Measurements from ENCODE around the gene CAMK1D.
A peak's percentile ranks its signal among the peaks of the same experiment; 100 is the strongest.

The CAMK1D gene

GRCh38 chr10:12726971-12727831, 377.9 kb downstream of the CAMK1D start:
- Histone ChIP-seq H3K4me2 (ENCODE audit: insufficient read depth, low read length) (no peak overlapping the region), H3K4me1 (ENCODE audit: insufficient read depth, low read length) (no peaks in the 10 kb centered on the region), H3K27me3 (ENCODE audit: insufficient read depth, low read length, poor library complexity) (no peaks in the 10 kb centered on the region), H4K20me1 (ENCODE audit: insufficient read depth, low read length) (peaks cover 3% of the 10 kb centered on the region; the same call in 1 of the 2 replicates), H3K4me3 (ENCODE audit: low read depth in 1 of 2, low read length in 2 of 2) (no peak overlapping the region), H3K79me2 (ENCODE audit: insufficient read depth, low read length) (no peaks in the 10 kb centered on the region), H3K27ac (ENCODE audit: low read length) (no peak overlapping the region), H3K9ac (ENCODE audit: low read depth, low read length) (no peak overlapping the region), H3K9me3 (ENCODE audit: insufficient read depth, low read length, severe bottlenecking) (no peaks in the 10 kb centered on the region), H3K36me3 (ENCODE audit: insufficient read depth, low read length) (no peaks in the 10 kb centered on the region), H2AFZ (ENCODE audit: low read depth, low read length) (no peak overlapping the region)
- ATAC-seq (ENCODE audit: insufficient read depth, low read depth) (0 out of 3 replicates have a peak, but pooled peaks have one; percentile 24), DNase-seq (no peak)
- TF ChIP-seq CTCF (IDR thresholded peaks at IDR 0.05; ENCODE audit: borderline replicate concordance, extremely low read depth, low read length, poor library complexity, severe bottlenecking) (no peak), EZH2 (IDR thresholded peaks at IDR 0.05; ENCODE audit: borderline replicate concordance, low read depth, low read length, severe bottlenecking) (no peak)

- TF ChIP-seq EZH2 (IDR thresholded peaks at IDR 0.05; ENCODE audit: borderline replicate concordance, low read depth, low read length, severe bottlenecking), result no peak
- TF ChIP-seq CTCF (IDR thresholded peaks at IDR 0.05; ENCODE audit: borderline replicate concordance, extremely low read depth, low read length, poor library complexity, severe bottlenecking), result no peak
- no peak overlapping the region for H3K9ac ChIP-seq (ENCODE audit: low read depth, low read length)
- no peak overlapping the region for H2AFZ ChIP-seq (ENCODE audit: low read depth, low read length)
- no peaks in the 10 kb centered on the region for H3K36me3 ChIP-seq (ENCODE audit: insufficient read depth, low read length)
- H3K4me3 ChIP-seq (ENCODE audit: low read depth in 1 of 2, low read length in 2 of 2), result no peak overlapping the region
- H4K20me1 ChIP-seq (ENCODE audit: insufficient read depth, low read length), result peaks cover 3% of the 10 kb centered on the region; the same call in 1 of the 2 replicates
- H3K4me1 ChIP-seq (ENCODE audit: insufficient read depth, low read length), result no peaks in the 10 kb centered on the region
- no peak overlapping the region for H3K27ac ChIP-seq (ENCODE audit: low read length)
- DNase-seq (no peak), ATAC-seq (ENCODE audit: insufficient read depth, low read depth) (no peak)
- H3K9me3 ChIP-seq (ENCODE audit: insufficient read depth, low read length, severe bottlenecking), result no peaks in the 10 kb centered on the region
- no peak overlapping the region for H3K4me2 ChIP-seq (ENCODE audit: insufficient read depth, low read length)
- H3K27me3 ChIP-seq (ENCODE audit: insufficient read depth, low read length, poor library complexity), result no peaks in the 10 kb centered on the region
- H3K79me2 ChIP-seq (ENCODE audit: insufficient read depth, low read length), result no peaks in the 10 kb centered on the region
Observed at GRCh38 chr10:12727832-12728215, 378.5 kb downstream of the CAMK1D start.

DNA sequence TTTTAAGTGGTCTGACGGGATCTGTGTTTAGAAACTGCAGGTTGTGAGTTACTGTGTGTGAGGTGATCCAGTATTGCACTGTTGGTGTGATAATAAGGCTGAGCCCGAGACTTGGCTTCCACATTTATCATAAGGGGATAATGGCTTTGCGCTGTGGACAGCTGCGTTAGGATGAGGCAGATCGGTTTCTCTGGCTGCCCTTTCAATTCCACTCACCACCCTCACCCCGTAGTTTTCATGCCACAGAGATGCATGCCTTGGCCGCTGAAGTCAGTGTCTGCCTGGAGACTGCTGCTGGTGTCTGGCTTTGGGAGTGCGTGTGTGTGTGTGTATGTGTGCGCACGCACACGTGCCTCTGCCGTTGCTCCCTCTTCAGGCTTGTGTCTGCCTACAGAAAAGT, 379.1 kb downstream of the CAMK1D start:
- TF ChIP-seq EZH2 (IDR thresholded peaks at IDR 0.05; ENCODE audit: borderline replicate concordance, low read depth, low read length, severe bottlenecking), result no peak
- no peak for TF ChIP-seq CTCF (IDR thresholded peaks at IDR 0.05; ENCODE audit: borderline replicate concordance, extremely low read depth, low read length, poor library complexity, severe bottlenecking)
- H4K20me1 ChIP-seq (ENCODE audit: insufficient read depth, low read length), result peaks cover 3% of the 10 kb centered on the region; the same call in 1 of the 2 replicates
- H3K9me3 ChIP-seq (ENCODE audit: insufficient read depth, low read length, severe bottlenecking), result no peaks in the 10 kb centered on the region
- ATAC-seq (ENCODE audit: insufficient read depth, low read depth), result no peak
- H3K79me2 ChIP-seq (ENCODE audit: insufficient read depth, low read length), result no peaks in the 10 kb centered on the region
- no peak for DNase-seq
- no peaks in the 10 kb centered on the region for H3K27me3 ChIP-seq (ENCODE audit: insufficient read depth, low read length, poor library complexity)
- H3K9ac ChIP-seq (ENCODE audit: low read depth, low read length), result no peak overlapping the region
- no peaks in the 10 kb centered on the region for H3K36me3 ChIP-seq (ENCODE audit: insufficient read depth, low read length)
- no peak overlapping the region for H3K4me2 ChIP-seq (ENCODE audit: insufficient read depth, low read length)
- no peaks in the 10 kb centered on the region for H3K4me1 ChIP-seq (ENCODE audit: insufficient read depth, low read length)
- H3K27ac ChIP-seq (ENCODE audit: low read length), result no peak overlapping the region
- no peak overlapping the region for H2AFZ ChIP-seq (ENCODE audit: low read depth, low read length)
- no peak overlapping the region for H3K4me3 ChIP-seq (ENCODE audit: low read depth in 1 of 2, low read length in 2 of 2)

Measured in DND-41 (cell line).